Panc1 (cell line): ENCODE results near the gene DUS1L. TPM values are rescaled to one million over a fixed set of nuclear protein-coding genes. Genes with fewer than 3 reads are reported as not detected.

Experiments used
- ATAC-seq: fragments of 200-7000 bp; cut with Tn5 transposase; 2 replicates; pipeline ENCODE4 v1.9.1; 2020; ENCODE audit warnings: mild to moderate bottlenecking, moderate library complexity
- BruUV-seq: library from RNA; stranded (reverse); fragments of 400-500 nt; replicated peaks from 2 replicates; lab custom pipeline; 2021; lab: Mats Ljungman, UMichigan
- CTCF ChIA-PET: fragments of 300-600 bp; sonication (Branson Sonifier 250); formaldehyde crosslinking; loops from one replicate; lab custom pipeline; 2022; ENCODE audit warnings: antibody characterized with exemption; lab: Charles Lee
- POLR2A ChIA-PET: fragments of 300-600 bp; sonication (Branson Sonifier 250); formaldehyde crosslinking; loops from one replicate; lab custom pipeline; 2022; ENCODE audit warnings: antibody characterized with exemption; lab: Charles Lee
- DNase-seq: peaks from one replicate; pipeline ENCODE4 v3.0.0-alpha.2; 2010; ENCODE audit warnings: low read depth, low spot score
- H3K27ac ChIP-seq: 2 replicates; pipeline ENCODE4 v1.5.1; 2011; ENCODE audit warnings: mild to moderate bottlenecking, low read length, inconsistent platforms
- H3K27me3 ChIP-seq: fragments of 200-500 bp; sonication (Bioruptor generic); 2 replicates; pipeline ENCODE4 v1.6.0; 2014; ENCODE audit warnings: low read length, inconsistent platforms; ENCODE audit not compliant: control insufficient read depth, insufficient read depth
- H3K36me3 ChIP-seq: fragments of 200-500 bp; sonication (Bioruptor generic); 2 replicates; pipeline ENCODE4 v1.5.1; 2014; ENCODE audit warnings: inconsistent platforms, mild to moderate bottlenecking, low read length, moderate library complexity; ENCODE audit not compliant: control insufficient read depth, insufficient read depth
- H3K4me1 ChIP-seq: 2 replicates; pipeline ENCODE4 v1.5.1; 2011; ENCODE audit warnings: inconsistent platforms, mild to moderate bottlenecking, low read length, moderate library complexity; ENCODE audit not compliant: control insufficient read depth, insufficient read depth
- H3K4me3 ChIP-seq, 2 experiments: 2 replicates each; pipeline ENCODE4 v1.5.1; 2011 to 2012; ENCODE audit warnings: low read depth in 2 of 2, low read length in 2 of 2, mild to moderate bottlenecking in 2 of 2, inconsistent platforms in 1 of 2, moderate library complexity in 1 of 2
- H3K9me3 ChIP-seq: fragments of 200-500 bp; sonication (Bioruptor generic); 2 replicates; pipeline ENCODE4 v1.5.1; 2014; ENCODE audit warnings: low read depth, mild to moderate bottlenecking, inconsistent platforms, low read length, moderate library complexity; ENCODE audit not compliant: control insufficient read depth, insufficient read depth
- POLR2AphosphoS5 ChIP-seq: IDR thresholded peaks from 2 replicates; pipeline ENCODE4 v1.6.1; 2012; ENCODE audit warnings: mild to moderate bottlenecking, low read depth, low read length, moderate library complexity
- SIN3A ChIP-seq: IDR thresholded peaks from 2 replicates; pipeline ENCODE4 v1.6.1; 2012; ENCODE audit warnings: low read depth, mild to moderate bottlenecking, low read length, moderate library complexity, borderline replicate concordance; ENCODE audit not compliant: insufficient read depth
- TCF7L2 ChIP-seq: IDR thresholded peaks from 2 replicates; pipeline ENCODE4 v1.6.1; 2011; ENCODE audit warnings: mild to moderate bottlenecking, low read depth, low read length, inconsistent platforms
- in situ Hi-C: cut with HindIII; loops from 2 replicates; pipeline ENCODE4 v1.10.0; 2016; ENCODE audit warnings: low sequenced_read_pairs, low pct_unique_long_range_greater_than_20kb
- intact Hi-C: fragments of 100-400 bp; cut with micrococcal nuclease; formaldehyde crosslinking; loops from one replicate; pipeline ENCODE4 v1.10.0; 2022; ENCODE audit not compliant: unreplicated experiment
- total RNA-seq: library from RNA; stranded (reverse); gene quantifications from one replicate; pipeline ENCODE4 v1.2.1, GENCODE V29; 2021; ENCODE audit not compliant: unreplicated experiment
- TF ChIP-seq, protein P1 (sequence below): fragments of 450-650 bp; IDR thresholded peaks from 2 replicates; pipeline ENCODE4 v1.5.1; 2017; ENCODE audit warnings: mild to moderate bottlenecking
- TF ChIP-seq, protein P2 (sequence below), 2 experiments: IDR thresholded peaks; 2 replicates each; pipeline ENCODE4 v1.6.1; 2011 to 2012; ENCODE audit warnings: low read depth in 2 of 2, control low read depth in 1 of 2, low read length in 1 of 2, mild to moderate bottlenecking in 1 of 2, moderate library complexity in 1 of 2; ENCODE audit not compliant: insufficient read depth in 1 of 2

Gene DUS1L
- total RNA-seq, 1 experiment from 2014 or later: 115 TPM

DNA sequence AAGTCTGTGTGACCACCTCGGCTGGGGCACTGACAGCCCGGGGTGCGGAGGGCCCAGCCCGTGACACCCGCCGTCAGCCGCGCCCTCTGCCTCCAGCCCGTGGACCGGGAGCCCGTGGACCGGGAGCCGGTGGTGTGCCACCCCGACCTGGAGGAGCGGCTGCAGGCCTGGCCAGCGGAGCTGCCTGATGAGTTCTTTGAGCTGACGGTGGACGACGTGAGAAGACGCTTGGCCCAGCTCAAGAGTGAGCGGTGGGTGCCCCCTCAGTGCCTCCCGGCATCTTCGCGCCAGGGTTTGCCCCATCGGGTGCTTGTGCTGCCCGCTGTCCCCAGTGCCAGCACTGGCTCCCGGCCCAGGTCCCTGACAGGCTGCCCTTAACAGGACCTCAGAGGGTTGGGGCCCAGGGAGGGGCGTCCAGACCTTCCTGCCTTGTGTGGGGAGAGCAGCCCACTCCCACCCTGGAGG is 56.6 kb downstream of the DUS1L start:
- intact Hi-C loops (no loop called here), in situ Hi-C loops (no loop called here)
- BruUV-seq: no TSS peak
- DNase-seq (no peak), ATAC-seq (no peak)
- CTCF ChIA-PET: interaction anchor here (0.6 kb wide), 1 partner anchor 213 kb away, joined by 3 read pairs; no protein-coding TSS in a partner anchor
- no peak for TF ChIP-seq POLR2AphosphoS5
- no peak for TF ChIP-seq TCF7L2
- no peak for TF ChIP-seq SIN3A
- TF ChIP-seq, protein P1, sequence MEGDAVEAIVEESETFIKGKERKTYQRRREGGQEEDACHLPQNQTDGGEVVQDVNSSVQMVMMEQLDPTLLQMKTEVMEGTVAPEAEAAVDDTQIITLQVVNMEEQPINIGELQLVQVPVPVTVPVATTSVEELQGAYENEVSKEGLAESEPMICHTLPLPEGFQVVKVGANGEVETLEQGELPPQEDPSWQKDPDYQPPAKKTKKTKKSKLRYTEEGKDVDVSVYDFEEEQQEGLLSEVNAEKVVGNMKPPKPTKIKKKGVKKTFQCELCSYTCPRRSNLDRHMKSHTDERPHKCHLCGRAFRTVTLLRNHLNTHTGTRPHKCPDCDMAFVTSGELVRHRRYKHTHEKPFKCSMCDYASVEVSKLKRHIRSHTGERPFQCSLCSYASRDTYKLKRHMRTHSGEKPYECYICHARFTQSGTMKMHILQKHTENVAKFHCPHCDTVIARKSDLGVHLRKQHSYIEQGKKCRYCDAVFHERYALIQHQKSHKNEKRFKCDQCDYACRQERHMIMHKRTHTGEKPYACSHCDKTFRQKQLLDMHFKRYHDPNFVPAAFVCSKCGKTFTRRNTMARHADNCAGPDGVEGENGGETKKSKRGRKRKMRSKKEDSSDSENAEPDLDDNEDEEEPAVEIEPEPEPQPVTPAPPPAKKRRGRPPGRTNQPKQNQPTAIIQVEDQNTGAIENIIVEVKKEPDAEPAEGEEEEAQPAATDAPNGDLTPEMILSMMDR: no peak
- TF ChIP-seq, protein P2, sequence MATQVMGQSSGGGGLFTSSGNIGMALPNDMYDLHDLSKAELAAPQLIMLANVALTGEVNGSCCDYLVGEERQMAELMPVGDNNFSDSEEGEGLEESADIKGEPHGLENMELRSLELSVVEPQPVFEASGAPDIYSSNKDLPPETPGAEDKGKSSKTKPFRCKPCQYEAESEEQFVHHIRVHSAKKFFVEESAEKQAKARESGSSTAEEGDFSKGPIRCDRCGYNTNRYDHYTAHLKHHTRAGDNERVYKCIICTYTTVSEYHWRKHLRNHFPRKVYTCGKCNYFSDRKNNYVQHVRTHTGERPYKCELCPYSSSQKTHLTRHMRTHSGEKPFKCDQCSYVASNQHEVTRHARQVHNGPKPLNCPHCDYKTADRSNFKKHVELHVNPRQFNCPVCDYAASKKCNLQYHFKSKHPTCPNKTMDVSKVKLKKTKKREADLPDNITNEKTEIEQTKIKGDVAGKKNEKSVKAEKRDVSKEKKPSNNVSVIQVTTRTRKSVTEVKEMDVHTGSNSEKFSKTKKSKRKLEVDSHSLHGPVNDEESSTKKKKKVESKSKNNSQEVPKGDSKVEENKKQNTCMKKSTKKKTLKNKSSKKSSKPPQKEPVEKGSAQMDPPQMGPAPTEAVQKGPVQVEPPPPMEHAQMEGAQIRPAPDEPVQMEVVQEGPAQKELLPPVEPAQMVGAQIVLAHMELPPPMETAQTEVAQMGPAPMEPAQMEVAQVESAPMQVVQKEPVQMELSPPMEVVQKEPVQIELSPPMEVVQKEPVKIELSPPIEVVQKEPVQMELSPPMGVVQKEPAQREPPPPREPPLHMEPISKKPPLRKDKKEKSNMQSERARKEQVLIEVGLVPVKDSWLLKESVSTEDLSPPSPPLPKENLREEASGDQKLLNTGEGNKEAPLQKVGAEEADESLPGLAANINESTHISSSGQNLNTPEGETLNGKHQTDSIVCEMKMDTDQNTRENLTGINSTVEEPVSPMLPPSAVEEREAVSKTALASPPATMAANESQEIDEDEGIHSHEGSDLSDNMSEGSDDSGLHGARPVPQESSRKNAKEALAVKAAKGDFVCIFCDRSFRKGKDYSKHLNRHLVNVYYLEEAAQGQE (IDR thresholded peaks at IDR 0.05; ENCODE audit: insufficient read depth in 1 of 2, low read depth in 2 of 2, low read length in 1 of 2): no peak
- H3K9me3 ChIP-seq: no peaks in the 10 kb centered on the region
- H3K27me3 ChIP-seq: no peaks in the 10 kb centered on the region
- POLR2A ChIA-PET: interaction anchor here (0.7 kb wide), 1 partner anchor 30 kb away, joined by 4 read pairs; no protein-coding TSS in a partner anchor
- H3K36me3 ChIP-seq: no peaks in the 10 kb centered on the region
- peaks cover 38% of the 10 kb centered on the region for H3K4me1 ChIP-seq
- H3K4me3 ChIP-seq: no peak overlapping the region
- no peak overlapping the region for H3K27ac ChIP-seq

DNA sequence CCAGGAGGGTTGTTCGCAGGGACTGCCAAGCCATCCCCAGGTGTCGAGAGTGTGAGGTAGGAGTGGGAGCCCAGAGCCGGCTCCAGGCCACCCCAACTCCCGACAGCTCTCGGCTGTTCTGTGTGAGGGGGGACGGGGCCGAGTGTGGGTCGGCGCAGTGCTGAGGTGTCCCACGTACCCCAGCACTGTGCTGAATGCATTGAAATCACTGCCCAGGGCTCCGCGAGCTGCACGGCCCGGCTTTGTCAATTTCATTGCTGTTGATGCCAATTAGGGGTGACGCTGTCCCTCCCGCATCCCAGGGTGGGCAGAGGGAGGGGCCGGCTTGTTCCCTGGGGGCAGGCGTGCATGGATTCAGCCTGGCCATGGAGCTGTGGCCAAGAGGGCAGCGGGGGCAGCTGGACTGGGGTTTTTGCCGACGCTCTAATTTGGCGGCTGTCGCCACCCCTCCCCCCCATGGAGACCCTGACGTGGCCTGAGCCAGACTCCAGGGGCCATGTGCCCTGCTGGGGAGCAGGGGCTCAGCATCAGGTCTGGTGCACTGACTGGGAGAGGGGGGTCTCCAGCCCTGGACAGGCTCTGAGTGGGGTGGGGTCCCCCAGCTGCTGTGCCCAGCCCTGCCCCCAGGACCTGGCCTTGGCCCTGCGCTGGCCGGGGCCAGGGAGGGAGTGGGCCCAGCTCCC is 57.2 kb downstream of the DUS1L start:
- no peaks in the 10 kb centered on the region for H3K27me3 ChIP-seq
- no peak overlapping the region for H3K27ac ChIP-seq
- ChIA-PET POLR2A (no interaction called here), CTCF (interaction anchor here (0.6 kb wide), 1 partner anchor 212 kb away, joined by 3 read pairs; no protein-coding TSS in a partner anchor)
- DNase-seq (no peak), ATAC-seq (no peak)
- no TSS peak for BruUV-seq
- H3K9me3 ChIP-seq: no peaks in the 10 kb centered on the region
- in situ Hi-C loops (no loop called here), intact Hi-C loops (no loop called here)
- no peaks in the 10 kb centered on the region for H3K36me3 ChIP-seq
- H3K4me1 ChIP-seq: peaks cover 44% of the 10 kb centered on the region
- no peak for TF ChIP-seq SIN3A
- TF ChIP-seq, protein P2 (IDR thresholded peaks at IDR 0.05; ENCODE audit: insufficient read depth in 1 of 2, low read depth in 2 of 2, low read length in 1 of 2): no peak
- TF ChIP-seq, protein P1: no peak
- no peak for TF ChIP-seq POLR2AphosphoS5
- TF ChIP-seq TCF7L2: no peak
- H3K4me3 ChIP-seq: no peak overlapping the region
